Panc1 (cell line): ENCODE results near the gene CENPT. TPM values are rescaled to one million over a fixed set of nuclear protein-coding genes. Genes with fewer than 3 reads are reported as not detected.
"Not testable (repeated sequence)": the region's sequence is repeated elsewhere in the genome, so short reads cannot be mapped to it uniquely, and the experiment has no call there.

Source experiments
- ATAC-seq: fragments of 200-7000 bp; cut with Tn5 transposase; 2 replicates; pipeline ENCODE4 v1.9.1; 2020; ENCODE audit warnings: mild to moderate bottlenecking, moderate library complexity
- BruUV-seq: library from RNA; stranded (reverse); fragments of 400-500 nt; replicated peaks from 2 replicates; lab custom pipeline; 2021; lab: Mats Ljungman, UMichigan
- CTCF ChIA-PET: fragments of 300-600 bp; sonication (Branson Sonifier 250); formaldehyde crosslinking; loops from one replicate; lab custom pipeline; 2022; ENCODE audit warnings: antibody characterized with exemption; lab: Charles Lee
- POLR2A ChIA-PET: fragments of 300-600 bp; sonication (Branson Sonifier 250); formaldehyde crosslinking; loops from one replicate; lab custom pipeline; 2022; ENCODE audit warnings: antibody characterized with exemption; lab: Charles Lee
- DNase-seq: peaks from one replicate; pipeline ENCODE4 v3.0.0-alpha.2; 2010; ENCODE audit warnings: low read depth, low spot score
- H3K27ac ChIP-seq: 2 replicates; pipeline ENCODE4 v1.5.1; 2011; ENCODE audit warnings: mild to moderate bottlenecking, low read length, inconsistent platforms
- H3K27me3 ChIP-seq: fragments of 200-500 bp; sonication (Bioruptor generic); 2 replicates; pipeline ENCODE4 v1.6.0; 2014; ENCODE audit warnings: low read length, inconsistent platforms; ENCODE audit not compliant: control insufficient read depth, insufficient read depth
- H3K36me3 ChIP-seq: fragments of 200-500 bp; sonication (Bioruptor generic); 2 replicates; pipeline ENCODE4 v1.5.1; 2014; ENCODE audit warnings: inconsistent platforms, mild to moderate bottlenecking, low read length, moderate library complexity; ENCODE audit not compliant: control insufficient read depth, insufficient read depth
- H3K4me1 ChIP-seq: 2 replicates; pipeline ENCODE4 v1.5.1; 2011; ENCODE audit warnings: inconsistent platforms, mild to moderate bottlenecking, low read length, moderate library complexity; ENCODE audit not compliant: control insufficient read depth, insufficient read depth
- H3K4me3 ChIP-seq, 2 experiments: 2 replicates each; pipeline ENCODE4 v1.5.1; 2011 to 2012; ENCODE audit warnings: low read depth in 2 of 2, low read length in 2 of 2, mild to moderate bottlenecking in 2 of 2, inconsistent platforms in 1 of 2, moderate library complexity in 1 of 2
- H3K9me3 ChIP-seq: fragments of 200-500 bp; sonication (Bioruptor generic); 2 replicates; pipeline ENCODE4 v1.5.1; 2014; ENCODE audit warnings: low read depth, mild to moderate bottlenecking, inconsistent platforms, low read length, moderate library complexity; ENCODE audit not compliant: control insufficient read depth, insufficient read depth
- POLR2AphosphoS5 ChIP-seq: IDR thresholded peaks from 2 replicates; pipeline ENCODE4 v1.6.1; 2012; ENCODE audit warnings: mild to moderate bottlenecking, low read depth, low read length, moderate library complexity
- REST ChIP-seq, 2 experiments: IDR thresholded peaks; 2 replicates each; pipeline ENCODE4 v1.6.1; 2011 to 2012; ENCODE audit warnings: low read depth in 2 of 2, control low read depth in 1 of 2, low read length in 1 of 2, mild to moderate bottlenecking in 1 of 2, moderate library complexity in 1 of 2; ENCODE audit not compliant: insufficient read depth in 1 of 2
- SIN3A ChIP-seq: IDR thresholded peaks from 2 replicates; pipeline ENCODE4 v1.6.1; 2012; ENCODE audit warnings: low read depth, mild to moderate bottlenecking, low read length, moderate library complexity, borderline replicate concordance; ENCODE audit not compliant: insufficient read depth
- TCF7L2 ChIP-seq: IDR thresholded peaks from 2 replicates; pipeline ENCODE4 v1.6.1; 2011; ENCODE audit warnings: mild to moderate bottlenecking, low read depth, low read length, inconsistent platforms
- in situ Hi-C: cut with HindIII; loops from 2 replicates; pipeline ENCODE4 v1.10.0; 2016; ENCODE audit warnings: low sequenced_read_pairs, low pct_unique_long_range_greater_than_20kb
- intact Hi-C: fragments of 100-400 bp; cut with micrococcal nuclease; formaldehyde crosslinking; loops from one replicate; pipeline ENCODE4 v1.10.0; 2022; ENCODE audit not compliant: unreplicated experiment
- total RNA-seq: library from RNA; stranded (reverse); gene quantifications from one replicate; pipeline ENCODE4 v1.2.1, GENCODE V29; 2021; ENCODE audit not compliant: unreplicated experiment
- TF ChIP-seq, protein P1 (sequence below): fragments of 450-650 bp; IDR thresholded peaks from 2 replicates; pipeline ENCODE4 v1.5.1; 2017; ENCODE audit warnings: mild to moderate bottlenecking

The CENPT gene
- total RNA-seq, 1 experiment from 2014 or later: 43.4 TPM

DNA sequence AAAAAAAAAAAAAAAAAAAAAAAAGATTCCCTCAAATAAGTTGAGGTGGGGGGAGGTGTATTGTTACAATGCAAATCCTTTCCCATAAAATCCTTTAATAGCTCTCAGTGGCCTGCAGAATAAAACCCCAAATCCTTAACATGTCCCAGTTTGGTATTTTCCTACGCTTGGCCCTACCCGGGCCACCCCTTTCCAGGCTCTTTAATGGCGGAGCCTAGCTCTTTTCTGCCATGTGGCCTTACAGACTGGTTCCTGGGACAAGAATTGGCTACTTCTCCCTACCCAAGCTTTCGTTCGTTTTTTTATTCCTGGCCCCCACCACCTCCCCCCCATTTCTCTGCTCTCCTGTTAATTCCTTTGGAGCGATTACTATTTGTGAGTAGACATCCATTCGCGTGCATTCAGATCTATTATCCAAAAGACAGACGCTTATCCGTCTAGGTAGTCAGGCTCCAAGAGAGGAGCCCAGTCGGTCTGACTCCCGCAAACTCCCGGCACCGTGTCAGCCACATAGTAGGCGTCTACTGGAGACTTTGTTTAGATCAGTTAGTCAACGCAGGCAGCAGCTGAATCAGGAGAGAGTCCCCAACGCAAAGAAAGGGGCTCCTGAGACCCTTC, 6.2 kb downstream of the CENPT start:
- ATAC-seq (peak; percentile 16), DNase-seq (no peak)
- ChIA-PET CTCF (interaction anchor here (0.7 kb wide), 1 partner anchor 305 kb away, joined by 9 read pairs; no protein-coding TSS in a partner anchor), POLR2A (interaction anchor here (0.7 kb wide), 1 partner anchor 33 kb away, joined by 6 read pairs; no protein-coding TSS in a partner anchor)
- Histone ChIP-seq H3K4me3 (peak overlapping the region; percentile 69 to 77), H3K36me3 (no peaks in the 10 kb centered on the region), H3K4me1 (peaks cover 26% of the 10 kb centered on the region), H3K27ac (peak overlapping the region; percentile 91), H3K27me3 (no peaks in the 10 kb centered on the region), H3K9me3 (no peaks in the 10 kb centered on the region)
- intact Hi-C loops (no loop called here), in situ Hi-C loops (no loop called here)
- BruUV-seq: no TSS peak
- TF ChIP-seq, protein P1, sequence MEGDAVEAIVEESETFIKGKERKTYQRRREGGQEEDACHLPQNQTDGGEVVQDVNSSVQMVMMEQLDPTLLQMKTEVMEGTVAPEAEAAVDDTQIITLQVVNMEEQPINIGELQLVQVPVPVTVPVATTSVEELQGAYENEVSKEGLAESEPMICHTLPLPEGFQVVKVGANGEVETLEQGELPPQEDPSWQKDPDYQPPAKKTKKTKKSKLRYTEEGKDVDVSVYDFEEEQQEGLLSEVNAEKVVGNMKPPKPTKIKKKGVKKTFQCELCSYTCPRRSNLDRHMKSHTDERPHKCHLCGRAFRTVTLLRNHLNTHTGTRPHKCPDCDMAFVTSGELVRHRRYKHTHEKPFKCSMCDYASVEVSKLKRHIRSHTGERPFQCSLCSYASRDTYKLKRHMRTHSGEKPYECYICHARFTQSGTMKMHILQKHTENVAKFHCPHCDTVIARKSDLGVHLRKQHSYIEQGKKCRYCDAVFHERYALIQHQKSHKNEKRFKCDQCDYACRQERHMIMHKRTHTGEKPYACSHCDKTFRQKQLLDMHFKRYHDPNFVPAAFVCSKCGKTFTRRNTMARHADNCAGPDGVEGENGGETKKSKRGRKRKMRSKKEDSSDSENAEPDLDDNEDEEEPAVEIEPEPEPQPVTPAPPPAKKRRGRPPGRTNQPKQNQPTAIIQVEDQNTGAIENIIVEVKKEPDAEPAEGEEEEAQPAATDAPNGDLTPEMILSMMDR: no peak
- TF ChIP-seq SIN3A: no peak
- no peak for TF ChIP-seq POLR2AphosphoS5
- no peak for TF ChIP-seq TCF7L2
- TF ChIP-seq REST (IDR thresholded peaks at IDR 0.05; ENCODE audit: insufficient read depth in 1 of 2, low read depth in 2 of 2, low read length in 1 of 2): no peak

DNA sequence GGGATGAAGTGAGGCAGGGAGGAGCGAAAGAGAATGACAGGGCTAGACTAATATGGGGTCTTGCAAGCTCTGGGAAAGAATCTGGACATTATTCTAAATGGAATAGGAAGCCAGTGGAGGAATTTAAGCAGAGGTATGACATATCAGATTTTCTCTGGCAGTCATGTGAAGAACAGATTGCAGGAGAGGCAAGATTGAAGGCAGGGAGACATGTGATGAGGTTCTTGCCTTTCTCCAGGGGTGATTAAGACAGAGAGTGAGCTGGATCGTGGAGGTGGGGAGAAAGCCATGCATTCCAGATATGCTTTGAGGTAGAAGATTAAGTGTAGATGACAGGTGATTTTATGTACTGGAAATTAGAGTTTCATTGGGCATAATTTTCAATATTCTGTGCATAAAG, 9.7 kb downstream of the CENPT start:
- Histone ChIP-seq H3K27me3 (no peaks in the 10 kb centered on the region), H3K4me1 (peaks cover 2% of the 10 kb centered on the region; the same call in 1 of the 2 replicates), H3K4me3 (no peak overlapping the region), H3K9me3 (no peaks in the 10 kb centered on the region), H3K27ac (no peak overlapping the region), H3K36me3 (peaks cover 2% of the 10 kb centered on the region; the same call in 1 of the 2 replicates)
- DNase-seq (no peak), ATAC-seq (no peak)
- TF ChIP-seq, protein P1: no peak
- TF ChIP-seq TCF7L2 (no peak), REST (IDR thresholded peaks at IDR 0.05; ENCODE audit: insufficient read depth in 1 of 2, low read depth in 2 of 2, low read length in 1 of 2) (no peak), POLR2AphosphoS5 (no peak), SIN3A (no peak)
- ChIA-PET POLR2A (no interaction called here), CTCF (no interaction called here)
- BruUV-seq: no TSS peak
- in situ Hi-C loops (no loop called here), intact Hi-C loops (no loop called here)

DNA sequence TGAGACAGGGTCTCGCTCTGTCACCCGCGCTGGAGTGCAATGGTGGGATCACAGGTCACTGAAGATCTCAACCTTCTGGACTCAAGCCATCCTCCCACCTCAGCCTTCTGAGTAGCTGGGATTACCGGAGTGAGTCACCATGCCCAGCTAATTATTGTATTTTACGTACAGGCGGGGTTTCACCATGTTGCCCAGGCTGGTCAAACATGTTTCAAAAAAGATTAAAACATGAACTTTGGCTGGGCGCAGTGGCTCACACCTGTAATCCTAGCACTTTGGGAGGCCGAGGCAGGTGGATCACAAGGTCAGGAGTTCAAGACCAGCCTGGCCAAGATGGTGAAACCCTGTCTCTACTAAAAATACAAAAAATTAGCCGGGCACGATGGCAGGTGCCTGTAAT, 10.3 kb downstream of the CENPT start:
- H3K9me3 ChIP-seq, H3K36me3 ChIP-seq, BruUV-seq, H3K27me3 ChIP-seq, ATAC-seq, H3K4me3 ChIP-seq, DNase-seq, CTCF ChIA-PET, H3K4me1 ChIP-seq, POLR2A ChIA-PET, H3K27ac ChIP-seq, intact Hi-C loops, in situ Hi-C loops: not testable (repeated sequence)
